GM19467 (cell line): ENCODE results near the gene SIDT2.

Source experiments
- ATAC-seq: cut with Tn5 transposase; IDR thresholded peaks from one replicate; pipeline ENCODE4 v1.9.1; 2021; ENCODE audit warnings: mild to moderate bottlenecking, moderate library complexity; ENCODE audit not compliant: unreplicated experiment

The SIDT2 gene

DNA sequence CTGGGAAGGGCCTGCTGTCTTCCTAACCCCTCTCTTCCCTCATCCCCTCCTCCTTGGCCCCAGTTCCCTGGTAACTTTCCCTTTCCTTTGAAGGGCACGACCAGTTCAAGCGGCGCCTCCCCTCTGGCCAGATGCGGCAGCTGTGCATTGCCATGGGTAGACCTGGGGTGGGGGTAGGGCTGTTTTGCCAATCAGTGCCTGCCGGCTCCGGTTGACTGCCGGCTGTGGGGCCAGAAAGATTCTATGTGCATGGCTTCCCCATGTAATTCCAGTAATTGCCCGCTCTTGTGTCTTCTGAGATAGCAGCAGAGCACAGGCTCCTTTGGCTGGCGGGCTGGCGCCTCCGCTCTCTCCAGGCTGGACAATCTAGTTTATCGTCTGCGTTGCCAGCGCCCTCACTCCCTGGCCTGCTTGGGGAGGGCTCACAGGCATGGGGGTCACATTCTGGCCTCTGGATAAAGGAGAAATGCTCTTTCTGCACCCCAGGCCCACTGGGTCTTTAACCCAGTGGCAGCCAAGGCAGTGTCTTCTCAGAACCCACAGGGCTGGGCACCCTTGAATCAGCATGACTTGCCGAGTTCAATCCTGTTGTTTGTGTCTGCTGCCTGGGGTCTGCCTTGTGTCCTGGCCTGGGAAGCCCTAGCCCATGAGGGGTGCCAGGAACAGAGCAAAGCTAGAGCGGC, 9.4 kb downstream of the SIDT2 start:
- no peak for ATAC-seq

DNA sequence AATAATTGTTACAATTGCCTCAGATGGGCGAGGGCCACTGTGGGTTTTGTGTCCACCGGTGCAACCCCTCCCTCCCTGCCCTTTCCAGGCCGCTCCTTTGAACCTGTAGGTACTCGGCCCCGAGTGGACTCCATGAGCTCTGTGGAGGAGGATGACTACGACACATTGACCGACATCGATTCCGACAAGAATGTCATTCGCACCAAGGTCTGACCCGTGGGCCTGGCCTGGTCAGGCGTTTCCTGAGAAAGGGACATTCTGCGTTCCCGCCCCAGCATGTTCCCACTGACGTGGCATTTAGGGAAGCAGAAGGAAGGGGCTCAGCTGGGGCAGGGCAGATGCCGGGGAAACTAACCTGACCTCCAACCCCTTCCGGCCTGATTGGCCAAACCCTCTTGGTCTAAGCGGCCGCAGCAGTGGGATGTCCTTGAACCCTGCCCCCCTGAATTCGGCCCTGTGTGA, 10.1 kb downstream of the SIDT2 start:
- ATAC-seq, result no peak

DNA sequence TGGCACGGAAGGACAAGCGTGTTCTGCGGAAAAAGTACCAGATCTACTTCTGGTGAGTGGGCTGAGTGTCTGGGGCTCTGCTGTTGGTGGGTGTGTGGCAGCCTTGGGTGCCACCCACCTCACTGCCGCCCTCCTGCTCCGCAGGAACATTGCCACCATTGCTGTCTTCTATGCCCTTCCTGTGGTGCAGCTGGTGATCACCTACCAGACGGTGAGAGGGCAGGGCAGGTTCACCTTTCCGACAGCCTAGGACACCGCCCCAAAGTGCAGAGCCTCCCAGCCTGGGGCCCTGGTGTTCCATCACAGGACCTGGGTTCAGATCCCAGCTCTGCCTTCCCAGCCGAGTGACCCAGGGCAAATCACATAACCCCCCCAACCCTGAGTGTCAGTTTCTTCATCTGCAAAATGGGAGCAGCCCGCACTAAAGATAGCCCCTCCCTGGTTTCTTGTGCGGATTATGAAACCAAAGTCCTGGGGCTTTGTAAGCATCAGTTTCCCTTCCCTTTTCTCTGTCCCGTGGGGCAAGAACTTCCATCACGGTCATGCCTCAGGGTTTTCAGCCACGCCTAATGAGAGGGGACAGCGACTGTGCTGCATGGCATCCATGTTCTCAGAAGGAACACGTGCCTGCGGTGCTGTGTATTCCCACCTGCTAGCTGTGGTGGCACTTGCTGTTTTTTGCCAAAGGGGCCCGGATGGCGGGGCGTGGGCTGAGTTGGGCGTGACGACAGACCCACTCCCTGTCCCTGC, 10.8 kb downstream of the SIDT2 start:
- ATAC-seq, result no peak

DNA sequence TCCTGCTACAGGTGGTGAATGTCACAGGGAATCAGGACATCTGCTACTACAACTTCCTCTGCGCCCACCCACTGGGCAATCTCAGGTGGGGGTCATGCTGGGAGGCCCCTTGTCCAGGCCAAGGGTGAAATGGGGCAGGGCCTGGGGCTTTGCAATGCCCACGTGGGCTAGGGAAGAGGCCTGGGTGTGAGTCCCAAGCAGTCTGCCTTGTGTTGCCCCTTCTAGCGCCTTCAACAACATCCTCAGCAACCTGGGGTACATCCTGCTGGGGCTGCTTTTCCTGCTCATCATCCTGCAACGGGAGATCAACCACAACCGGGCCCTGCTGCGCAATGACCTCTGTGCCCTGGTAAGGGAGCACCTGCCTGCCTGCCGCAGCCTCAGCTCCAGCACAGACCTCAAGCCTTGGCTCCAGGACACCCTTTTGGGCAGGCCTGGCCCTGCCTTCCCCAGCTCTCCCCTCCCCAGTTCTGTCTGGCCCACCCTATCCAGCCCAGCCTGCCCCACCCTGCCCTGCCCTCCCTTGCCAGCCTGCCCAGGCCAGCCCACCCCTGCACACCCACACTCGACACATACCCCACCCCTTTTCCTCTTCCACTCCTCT, 11.5 kb downstream of the SIDT2 start:
- ATAC-seq, result no peak

DNA sequence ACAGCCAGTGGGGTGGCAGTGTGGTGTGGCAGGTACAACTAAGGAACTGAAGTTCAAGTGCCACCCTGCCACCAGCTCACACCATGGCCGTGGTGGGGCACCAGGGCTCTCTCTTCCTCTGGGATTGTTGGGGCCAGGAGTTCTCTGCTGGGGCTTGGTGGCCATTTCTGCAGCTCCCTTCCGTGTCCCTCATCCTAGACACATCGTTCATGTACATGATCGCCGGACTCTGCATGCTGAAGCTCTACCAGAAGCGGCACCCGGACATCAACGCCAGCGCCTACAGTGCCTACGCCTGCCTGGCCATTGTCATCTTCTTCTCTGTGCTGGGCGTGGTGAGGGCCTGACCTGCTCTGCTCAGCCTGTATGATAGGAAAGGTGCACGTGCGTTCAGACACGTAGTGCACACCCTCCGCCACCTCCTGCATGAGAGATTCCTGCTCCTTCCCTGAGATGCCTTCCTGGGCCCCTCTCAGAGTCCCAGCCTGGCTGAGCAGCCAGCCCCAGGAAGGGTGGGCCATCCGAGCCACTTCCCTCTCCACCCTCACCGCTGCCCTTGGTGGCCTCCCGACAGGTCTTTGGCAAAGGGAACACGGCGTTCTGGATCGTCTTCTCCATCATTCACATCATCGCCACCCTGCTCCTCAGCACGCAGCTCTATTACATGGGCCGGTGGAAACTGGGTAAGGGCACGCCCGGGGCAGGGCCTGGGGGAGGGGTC, 13.3 kb downstream of the SIDT2 start:
- ATAC-seq, result no peak

DNA sequence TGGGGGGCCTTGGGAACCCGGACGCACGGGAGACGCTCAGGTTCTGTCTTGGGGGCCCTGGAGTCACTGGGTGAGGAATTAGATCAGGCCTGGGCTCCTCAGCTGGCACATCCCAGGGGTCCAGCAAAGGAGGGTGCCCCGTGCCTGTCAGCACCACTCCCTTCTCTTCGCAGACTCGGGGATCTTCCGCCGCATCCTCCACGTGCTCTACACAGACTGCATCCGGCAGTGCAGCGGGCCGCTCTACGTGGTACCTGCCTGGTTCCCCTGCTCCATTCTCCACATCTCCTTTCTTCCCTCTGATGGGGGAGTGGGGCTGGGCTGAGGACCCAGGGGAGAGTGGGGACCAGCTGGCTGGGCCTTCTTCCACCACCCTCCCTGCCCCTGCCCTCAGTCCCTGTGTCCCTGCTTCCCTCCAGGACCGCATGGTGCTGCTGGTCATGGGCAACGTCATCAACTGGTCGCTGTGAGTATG, 13.9 kb downstream of the SIDT2 start:
- no peak for ATAC-seq

DNA sequence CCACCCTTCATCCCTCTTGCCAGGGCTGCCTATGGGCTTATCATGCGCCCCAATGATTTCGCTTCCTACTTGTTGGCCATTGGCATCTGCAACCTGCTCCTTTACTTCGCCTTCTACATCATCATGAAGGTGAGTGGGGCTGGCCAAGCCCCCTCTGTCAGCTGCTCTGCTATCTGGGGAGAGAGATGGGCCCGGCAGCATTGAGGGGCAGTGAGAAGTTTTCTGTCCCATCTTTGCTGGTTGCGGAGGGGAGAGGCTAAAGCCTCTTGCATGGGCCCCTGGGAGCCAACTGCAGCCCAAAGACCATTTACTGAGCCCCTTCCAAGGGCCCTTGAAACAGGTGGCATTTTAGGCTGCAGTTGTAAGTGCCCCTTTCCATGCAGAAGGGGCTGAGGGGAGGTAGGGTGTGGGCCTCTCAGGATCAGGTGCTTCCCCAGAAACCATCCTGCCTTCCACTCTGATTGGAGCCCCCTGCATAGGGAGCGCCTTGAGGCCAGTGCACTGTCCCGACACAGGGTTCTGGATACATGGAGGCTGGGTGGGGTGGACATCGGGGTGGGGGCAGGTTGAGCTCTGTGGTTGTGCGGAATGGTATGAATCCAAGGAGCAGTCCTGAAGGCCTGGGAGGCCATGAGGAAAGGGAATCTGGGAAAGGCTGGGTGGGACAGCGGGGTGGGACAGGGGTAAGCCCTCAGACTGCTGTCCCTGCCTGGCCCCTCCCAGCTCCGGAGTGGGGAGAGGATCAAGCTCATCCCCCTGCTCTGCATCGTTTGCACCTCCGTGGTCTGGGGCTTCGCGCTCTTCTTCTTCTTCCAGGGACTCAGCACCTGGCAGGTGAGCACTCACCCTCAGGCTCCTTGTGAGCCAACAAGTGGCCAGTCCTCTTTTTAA, 14.8 kb downstream of the SIDT2 start:
- no peak for ATAC-seq

DNA sequence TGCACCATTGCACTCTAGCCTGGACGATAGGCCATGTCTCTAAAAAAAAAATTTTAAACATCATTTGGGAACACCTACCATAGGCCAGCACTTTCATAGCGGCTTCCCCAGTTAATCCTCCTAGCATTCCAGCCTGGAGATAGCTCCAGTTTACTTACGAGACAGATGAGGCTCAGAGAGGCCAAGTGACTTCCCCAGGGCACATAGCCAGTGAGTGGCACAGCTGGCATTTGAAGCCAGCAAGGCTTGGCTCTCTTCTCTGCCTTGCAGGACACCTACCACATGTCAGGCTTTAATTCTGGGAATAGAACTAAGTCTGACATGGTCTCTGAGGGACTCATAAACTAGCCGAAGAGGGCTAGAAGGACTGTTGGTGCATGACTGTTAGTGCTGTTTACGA, 15.7 kb downstream of the SIDT2 start:
- ATAC-seq, result no peak

DNA sequence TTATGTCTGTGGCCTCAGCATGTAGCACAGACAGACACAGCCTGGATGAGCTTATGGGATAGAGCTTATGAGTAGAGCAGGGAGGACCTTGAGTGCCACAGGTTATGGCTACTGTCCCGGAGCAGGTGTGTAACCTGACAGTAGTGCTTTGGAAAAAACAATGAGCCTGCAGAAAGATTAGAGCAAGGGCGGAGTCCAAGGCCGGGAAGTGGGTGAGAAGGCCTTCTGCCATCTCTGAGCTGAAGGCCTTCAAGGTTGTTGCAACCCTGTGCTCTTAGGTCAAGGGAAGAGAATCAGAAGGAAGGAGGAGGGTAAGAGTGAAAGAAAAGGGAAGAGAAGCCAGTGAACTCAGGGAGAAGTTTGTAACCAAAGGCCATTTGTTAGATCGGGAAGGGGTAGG, 16.7 kb downstream of the SIDT2 start:
- no peak for ATAC-seq

DNA sequence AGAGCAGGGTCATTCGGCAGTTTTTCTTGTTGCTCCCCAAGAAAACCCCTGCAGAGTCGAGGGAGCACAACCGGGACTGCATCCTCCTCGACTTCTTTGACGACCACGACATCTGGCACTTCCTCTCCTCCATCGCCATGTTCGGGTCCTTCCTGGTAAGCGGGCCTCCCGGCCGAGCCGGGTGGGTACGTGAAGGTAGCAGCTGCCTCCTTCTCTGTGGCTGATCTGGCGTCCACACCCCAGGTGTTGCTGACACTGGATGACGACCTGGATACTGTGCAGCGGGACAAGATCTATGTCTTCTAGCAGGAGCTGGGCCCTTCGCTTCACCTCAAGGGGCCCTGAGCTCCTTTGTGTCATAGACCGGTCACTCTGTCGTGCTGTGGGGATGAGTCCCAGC, 17.2 kb downstream of the SIDT2 start:
- ATAC-seq, result no peak

DNA sequence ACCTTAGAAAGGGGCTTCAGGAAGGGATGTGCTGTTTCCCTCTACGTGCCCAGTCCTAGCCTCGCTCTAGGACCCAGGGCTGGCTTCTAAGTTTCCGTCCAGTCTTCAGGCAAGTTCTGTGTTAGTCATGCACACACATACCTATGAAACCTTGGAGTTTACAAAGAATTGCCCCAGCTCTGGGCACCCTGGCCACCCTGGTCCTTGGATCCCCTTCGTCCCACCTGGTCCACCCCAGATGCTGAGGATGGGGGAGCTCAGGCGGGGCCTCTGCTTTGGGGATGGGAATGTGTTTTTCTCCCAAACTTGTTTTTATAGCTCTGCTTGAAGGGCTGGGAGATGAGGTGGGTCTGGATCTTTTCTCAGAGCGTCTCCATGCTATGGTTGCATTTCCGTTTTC, 18.5 kb downstream of the SIDT2 start:
- ATAC-seq, result no peak

DNA sequence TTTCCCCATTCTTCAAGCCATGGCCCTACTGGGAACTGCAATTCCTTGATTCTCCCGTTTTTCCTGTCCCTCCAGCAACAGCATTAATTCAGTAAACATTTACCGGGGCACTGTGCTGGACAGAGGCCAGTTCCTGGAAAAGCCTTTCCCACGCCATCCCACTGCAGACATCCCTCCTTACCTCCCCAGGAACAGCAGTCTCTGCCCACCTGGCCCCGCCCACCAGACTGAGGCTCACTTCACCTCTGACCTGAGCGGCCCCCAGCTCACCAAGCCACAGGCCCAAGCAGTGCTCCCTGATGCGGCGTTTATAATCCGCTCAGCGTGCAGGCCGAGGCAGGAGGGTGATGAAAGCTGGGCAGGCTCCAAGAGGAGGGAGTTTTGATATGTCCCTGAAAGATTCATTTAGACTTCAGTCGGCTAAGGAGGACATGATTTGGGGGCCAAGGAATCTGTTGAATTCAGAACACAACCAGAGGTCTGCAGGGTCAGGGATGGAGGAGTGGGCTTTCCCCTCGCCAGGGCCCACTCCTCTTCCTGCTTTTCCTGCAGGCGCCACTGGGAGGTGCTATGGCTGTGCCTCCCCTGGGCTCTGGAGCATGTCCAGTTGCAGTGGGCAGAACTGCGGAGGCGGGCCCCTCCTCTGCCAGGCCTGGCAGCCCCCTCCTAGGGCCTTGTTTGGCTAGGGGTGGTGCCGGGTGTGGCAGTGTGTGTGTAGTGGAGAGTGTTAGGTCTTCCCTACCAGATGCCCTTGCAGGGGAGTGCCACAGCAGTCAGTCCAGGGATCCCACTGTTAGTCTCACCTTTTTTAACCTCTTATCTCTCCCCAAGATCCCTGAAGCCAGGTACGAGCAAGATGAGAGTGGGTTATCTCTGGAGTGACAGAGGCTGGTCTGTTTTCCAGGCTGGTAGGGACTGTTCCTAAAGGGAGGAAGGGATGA, 19.2 kb downstream of the SIDT2 start:
- ATAC-seq, result no peak

DNA sequence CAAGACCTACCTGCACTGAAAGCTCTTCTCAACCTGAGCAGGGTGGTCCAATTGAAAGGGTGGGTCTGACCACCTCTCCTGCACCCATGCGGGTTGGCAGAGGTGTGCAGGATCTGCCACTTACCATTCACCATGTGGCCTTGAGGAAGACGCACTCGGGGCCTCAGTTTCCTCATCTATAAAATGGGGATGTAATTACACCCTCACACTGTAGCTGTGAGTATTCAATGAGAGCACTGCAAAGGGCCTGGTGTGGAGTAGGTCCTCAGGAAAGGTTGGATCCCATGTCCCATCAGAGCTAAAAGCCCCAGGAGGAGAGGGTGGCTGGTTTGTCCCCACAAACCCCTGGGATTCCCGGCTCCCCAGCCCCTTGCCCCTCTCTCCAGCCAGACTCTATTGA, 20.1 kb downstream of the SIDT2 start:
- ATAC-seq, result no peak

DNA sequence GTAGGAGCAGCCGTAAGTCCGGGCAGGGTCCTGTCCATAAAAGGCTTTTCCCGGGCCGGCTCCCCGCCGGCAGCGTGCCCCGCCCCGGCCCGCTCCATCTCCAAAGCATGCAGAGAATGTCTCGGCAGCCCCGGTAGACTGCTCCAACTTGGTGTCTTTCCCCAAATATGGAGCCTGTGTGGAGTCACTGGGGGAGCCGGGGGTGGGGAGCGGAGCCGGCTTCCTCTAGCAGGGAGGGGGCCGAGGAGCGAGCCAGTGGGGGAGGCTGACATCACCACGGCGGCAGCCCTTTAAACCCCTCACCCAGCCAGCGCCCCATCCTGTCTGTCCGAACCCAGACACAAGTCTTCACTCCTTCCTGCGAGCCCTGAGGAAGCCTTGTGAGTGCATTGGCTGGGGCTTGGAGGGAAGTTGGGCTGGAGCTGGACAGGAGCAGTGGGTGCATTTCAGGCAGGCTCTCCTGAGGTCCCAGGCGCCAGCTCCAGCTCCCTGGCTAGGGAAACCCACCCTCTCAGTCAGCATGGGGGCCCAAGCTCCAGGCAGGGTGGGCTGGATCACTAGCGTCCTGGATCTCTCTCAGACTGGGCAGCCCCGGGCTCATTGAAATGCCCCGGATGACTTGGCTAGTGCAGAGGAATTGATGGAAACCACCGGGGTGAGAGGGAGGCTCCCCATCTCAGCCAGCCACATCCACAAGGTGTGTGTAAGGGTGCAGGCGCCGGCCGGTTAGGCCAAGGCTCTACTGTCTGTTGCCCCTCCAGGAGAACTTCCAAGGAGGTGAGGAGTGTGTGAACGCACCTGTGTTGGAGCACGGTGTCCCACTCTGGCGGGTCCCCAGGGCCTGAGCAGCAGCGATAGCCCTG, 20.7 kb downstream of the SIDT2 start, which contains the start of gene TAGLN:
Gene TAGLN, plus strand, starts transcription at position 318 of the 863 bp plus-strand sequence. CDS start 3,644 bp downstream, outside the sequence.
- ATAC-seq, result no peak

DNA sequence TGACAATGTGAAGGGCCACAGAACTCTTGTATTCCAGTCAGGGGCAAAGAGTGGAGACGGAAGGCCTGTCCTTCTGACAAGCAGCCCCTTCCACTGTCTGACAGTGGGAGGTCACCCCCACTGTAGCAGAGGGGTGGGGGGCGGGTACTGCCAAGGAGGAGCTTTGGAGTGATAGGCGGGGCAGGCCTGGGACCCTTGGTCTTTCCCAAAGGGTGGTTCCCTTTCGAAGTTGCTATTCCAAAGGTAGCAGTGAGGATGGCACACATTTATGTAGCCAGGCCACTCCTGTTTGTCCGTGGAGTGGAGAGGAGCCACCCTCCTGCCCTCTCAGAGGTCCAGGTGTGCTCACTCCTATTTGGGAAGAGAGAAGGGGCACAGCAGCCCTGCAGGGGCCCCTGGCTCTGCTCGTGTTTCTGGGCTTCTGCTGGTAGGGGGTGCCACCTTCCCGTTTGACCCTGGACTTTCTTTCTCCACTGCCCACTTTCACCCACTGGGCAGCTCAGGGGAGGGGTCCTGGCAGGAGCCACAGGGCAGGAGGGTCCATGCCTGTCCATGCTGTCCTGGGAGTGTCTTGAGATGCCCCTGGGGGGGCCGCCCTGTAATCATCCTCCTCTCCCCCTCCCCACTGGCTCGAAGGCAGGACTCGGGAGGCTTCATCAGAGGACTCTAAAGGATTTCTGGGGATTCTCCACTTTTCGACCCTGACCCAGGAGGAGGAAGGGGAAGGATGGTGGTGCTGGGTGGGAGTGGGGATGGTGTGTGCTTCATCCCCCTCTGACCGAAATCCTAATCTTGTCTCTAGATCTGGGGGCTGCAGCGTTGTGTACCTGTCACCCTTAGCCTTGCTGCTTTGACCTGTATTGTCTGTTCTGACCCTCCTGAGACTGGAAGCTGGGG, 21.6 kb downstream of the SIDT2 start:
- ATAC-seq, result no peak

DNA sequence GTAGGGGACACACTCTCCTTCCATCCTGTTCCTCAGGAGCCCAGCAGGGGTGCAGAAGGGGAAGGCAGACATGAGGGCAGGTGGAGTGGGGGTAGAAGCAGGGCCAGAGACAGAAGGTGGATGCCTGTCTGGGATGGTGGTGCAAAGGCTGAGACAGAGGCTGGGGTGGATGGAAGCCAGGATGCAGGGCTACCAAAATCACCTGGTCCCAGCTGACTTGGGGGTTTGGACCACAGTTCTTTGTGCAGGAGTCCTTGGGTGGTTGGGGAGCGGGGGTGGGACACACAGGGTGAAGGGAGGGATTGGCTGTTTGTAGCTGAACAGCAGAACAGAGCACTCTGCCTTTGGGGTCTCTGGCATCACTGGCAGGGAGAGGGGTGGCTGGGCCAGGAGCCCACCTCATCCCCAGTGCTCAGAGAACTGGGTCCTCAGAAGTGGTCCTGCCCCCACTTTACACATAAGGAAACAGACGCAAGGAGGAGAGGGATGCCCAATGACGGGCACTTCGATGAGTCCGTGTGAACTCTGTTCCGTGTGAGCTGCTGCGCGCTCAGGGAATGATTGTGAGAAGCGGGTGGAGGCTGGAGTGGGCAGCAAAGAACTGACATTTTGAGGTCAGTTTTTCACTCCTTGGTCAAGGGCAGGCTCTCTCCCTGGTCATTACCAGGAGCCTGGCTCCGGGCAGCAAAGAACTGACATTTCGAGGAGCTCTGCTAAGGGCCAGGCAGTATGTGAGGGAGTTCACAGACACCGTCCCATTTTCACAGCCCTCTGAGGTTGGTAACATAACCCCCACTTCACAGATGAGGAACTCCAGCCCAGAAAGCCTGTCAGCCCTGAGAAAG, 22.5 kb downstream of the SIDT2 start:
- ATAC-seq, result no peak
